ENCODE data around the gene BLVRA.

BLVRA gene

DNA sequence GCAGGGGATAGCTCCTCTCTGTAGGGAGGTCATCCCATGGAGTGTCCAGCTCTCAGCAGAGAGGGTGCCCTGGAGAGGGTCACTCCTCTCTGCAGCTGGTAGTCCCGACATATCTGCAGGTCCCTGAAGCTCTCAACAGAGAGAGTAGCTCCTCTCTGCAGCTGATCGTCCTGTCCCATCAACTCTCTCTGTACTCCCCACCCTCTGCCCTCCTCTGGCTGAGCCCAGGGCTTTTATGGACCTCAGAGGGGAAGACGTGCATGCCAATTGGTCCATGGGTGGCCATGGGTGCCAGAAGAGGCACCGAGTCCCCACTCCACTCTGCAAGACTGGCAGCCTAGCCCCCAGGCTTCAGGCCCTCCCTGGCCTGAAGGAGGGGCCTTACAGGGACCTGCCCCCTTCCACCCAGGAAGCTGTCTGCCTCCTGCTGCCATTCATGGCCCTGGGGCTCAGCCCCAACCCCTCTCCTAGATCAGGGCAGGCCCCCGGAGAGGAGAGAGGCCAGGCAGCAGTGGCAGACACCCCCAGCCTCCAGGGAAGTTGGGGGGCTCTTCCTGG, 9.0 kb upstream of the BLVRA start:
- TF ChIP-seq, protein P1, sequence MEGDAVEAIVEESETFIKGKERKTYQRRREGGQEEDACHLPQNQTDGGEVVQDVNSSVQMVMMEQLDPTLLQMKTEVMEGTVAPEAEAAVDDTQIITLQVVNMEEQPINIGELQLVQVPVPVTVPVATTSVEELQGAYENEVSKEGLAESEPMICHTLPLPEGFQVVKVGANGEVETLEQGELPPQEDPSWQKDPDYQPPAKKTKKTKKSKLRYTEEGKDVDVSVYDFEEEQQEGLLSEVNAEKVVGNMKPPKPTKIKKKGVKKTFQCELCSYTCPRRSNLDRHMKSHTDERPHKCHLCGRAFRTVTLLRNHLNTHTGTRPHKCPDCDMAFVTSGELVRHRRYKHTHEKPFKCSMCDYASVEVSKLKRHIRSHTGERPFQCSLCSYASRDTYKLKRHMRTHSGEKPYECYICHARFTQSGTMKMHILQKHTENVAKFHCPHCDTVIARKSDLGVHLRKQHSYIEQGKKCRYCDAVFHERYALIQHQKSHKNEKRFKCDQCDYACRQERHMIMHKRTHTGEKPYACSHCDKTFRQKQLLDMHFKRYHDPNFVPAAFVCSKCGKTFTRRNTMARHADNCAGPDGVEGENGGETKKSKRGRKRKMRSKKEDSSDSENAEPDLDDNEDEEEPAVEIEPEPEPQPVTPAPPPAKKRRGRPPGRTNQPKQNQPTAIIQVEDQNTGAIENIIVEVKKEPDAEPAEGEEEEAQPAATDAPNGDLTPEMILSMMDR (IDR thresholded peaks at IDR 0.05): no peak
- Histone ChIP-seq H3K27me3 (ENCODE audit: control insufficient read depth, insufficient read depth, low read length) (no peaks in the 10 kb centered on the region), H3K4me3 (ENCODE audit: low read depth, low read length) (no peak overlapping the region), H3K79me2 (no peaks in the 10 kb centered on the region), H2AFZ (no peak overlapping the region), H3K4me2 (ENCODE audit: low read length) (no peak overlapping the region), H3K27ac (no peak overlapping the region), H3K36me3 (ENCODE audit: control insufficient read depth, insufficient read depth, low read length) (no peaks in the 10 kb centered on the region), H3K4me1 (no peaks in the 10 kb centered on the region), H3K9ac (no peak overlapping the region), H3K9me3 (ENCODE audit: control insufficient read depth, low read length) (no peaks in the 10 kb centered on the region)

DNA sequence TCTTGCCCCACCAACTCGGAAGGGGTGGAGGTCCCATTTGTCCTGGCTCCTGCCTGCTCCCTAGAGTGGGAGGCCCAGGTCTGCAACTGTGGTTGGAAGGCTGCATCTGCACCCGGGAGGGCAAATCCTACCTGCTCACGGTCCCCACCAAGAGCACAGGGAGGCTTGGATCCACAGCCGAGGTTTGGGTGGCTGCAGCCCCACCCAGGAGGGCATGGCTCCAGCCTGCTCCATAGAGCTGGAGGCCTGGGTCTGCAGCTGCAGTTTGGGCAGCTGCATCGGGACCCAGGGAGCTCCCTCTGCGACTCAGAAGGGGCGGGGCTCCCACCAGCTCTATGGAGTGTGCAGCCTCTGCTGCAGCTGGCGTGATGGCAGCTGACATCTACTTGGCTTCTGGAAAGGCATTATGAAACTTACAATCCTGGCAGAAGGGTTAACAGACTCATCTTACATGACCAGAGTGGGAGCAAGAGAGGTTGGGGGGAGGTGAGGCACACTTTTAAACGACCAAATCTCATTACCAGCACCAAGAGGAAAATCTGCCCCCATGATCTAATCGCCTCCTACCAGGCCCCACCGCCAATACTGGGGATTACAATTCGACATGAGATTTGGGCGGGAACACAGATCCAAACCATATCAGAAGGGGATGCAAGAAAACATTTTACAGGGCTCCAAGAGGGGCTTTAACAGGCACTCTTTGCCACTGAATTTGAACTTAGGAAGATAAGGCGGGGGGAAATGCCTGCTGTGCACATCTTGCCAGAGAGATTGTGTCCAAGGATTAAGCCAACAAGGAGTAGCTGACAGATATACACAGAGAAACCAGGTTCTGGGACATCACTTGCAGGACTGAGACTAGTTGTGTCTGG, 8.2 kb upstream of the BLVRA start:
- no peaks in the 10 kb centered on the region for H3K36me3 ChIP-seq (ENCODE audit: control insufficient read depth, insufficient read depth, low read length)
- no peak overlapping the region for H2AFZ ChIP-seq
- no peaks in the 10 kb centered on the region for H3K79me2 ChIP-seq
- H3K4me1 ChIP-seq: no peaks in the 10 kb centered on the region
- TF ChIP-seq, protein P1 (IDR thresholded peaks at IDR 0.05): no peak
- H3K4me2 ChIP-seq (ENCODE audit: low read length): no peak overlapping the region
- no peak overlapping the region for H3K9ac ChIP-seq
- H3K4me3 ChIP-seq (ENCODE audit: low read depth, low read length): no peak overlapping the region
- H3K27me3 ChIP-seq (ENCODE audit: control insufficient read depth, insufficient read depth, low read length): no peaks in the 10 kb centered on the region
- no peak overlapping the region for H3K27ac ChIP-seq
- no peaks in the 10 kb centered on the region for H3K9me3 ChIP-seq (ENCODE audit: control insufficient read depth, low read length)

DNA sequence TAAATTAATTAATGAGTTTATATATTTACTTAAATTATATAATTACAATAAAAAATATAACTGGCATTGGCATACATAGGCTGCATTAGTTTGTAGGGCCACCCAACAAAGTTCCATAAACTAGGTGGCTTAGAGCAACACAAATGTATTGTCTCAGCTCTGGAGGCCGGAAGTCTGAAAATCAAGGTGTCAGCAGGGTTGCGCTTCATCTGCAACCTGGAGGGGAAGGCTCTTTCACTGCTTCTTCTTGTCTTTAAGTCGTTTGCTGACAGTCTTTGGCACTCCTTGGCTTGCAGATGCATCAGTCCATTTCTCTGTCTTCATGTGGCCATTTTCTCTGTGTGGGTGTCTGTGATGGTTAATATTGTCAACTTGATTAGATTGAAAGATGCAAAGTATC, 6.1 kb upstream of the BLVRA start:
- TF ChIP-seq, protein P1 (IDR thresholded peaks at IDR 0.05): no peak
- H3K27ac ChIP-seq: no peak overlapping the region
- no peaks in the 10 kb centered on the region for H3K79me2 ChIP-seq
- H3K4me3 ChIP-seq (ENCODE audit: low read depth, low read length): no peak overlapping the region
- H3K9me3 ChIP-seq (ENCODE audit: control insufficient read depth, low read length): no peaks in the 10 kb centered on the region
- no peak overlapping the region for H2AFZ ChIP-seq
- H3K9ac ChIP-seq: no peak overlapping the region
- peaks cover 2% of the 10 kb centered on the region for H3K4me1 ChIP-seq
- no peak overlapping the region for H3K4me2 ChIP-seq (ENCODE audit: low read length)
- H3K27me3 ChIP-seq (ENCODE audit: control insufficient read depth, insufficient read depth, low read length): no peaks in the 10 kb centered on the region
- H3K36me3 ChIP-seq (ENCODE audit: control insufficient read depth, insufficient read depth, low read length): no peaks in the 10 kb centered on the region

DNA sequence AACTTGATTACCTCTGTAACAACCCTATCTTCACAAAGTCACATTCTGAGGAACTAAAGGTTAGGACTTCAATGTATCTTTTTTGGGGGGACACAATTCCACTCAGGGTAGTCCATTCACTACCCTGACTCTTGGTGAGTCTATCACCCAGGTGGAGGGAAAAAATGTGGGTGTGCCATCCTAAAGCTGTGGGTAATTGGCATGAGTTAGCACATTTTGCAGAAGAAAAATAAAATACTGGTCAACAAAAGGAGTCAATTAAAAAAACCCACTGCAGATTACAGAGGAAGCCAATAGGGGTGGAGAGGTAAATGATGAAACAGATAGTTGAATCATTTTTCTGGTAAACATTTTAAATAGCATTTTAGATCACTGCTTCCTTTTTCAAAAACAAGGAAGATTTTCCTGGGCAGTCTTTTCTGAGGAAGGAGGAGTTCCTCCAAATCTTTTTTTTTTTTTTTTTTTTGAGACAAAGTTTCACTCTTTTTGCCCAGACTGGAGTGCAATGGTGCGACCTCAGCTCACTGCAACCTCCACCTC, 5.1 kb upstream of the BLVRA start:
- Histone ChIP-seq H2AFZ (no peak overlapping the region), H3K27me3 (ENCODE audit: control insufficient read depth, insufficient read depth, low read length) (no peaks in the 10 kb centered on the region), H3K4me3 (ENCODE audit: low read depth, low read length) (no peak overlapping the region), H3K9ac (no peak overlapping the region), H3K27ac (no peak overlapping the region), H3K4me2 (ENCODE audit: low read length) (no peak overlapping the region), H3K79me2 (no peaks in the 10 kb centered on the region), H3K9me3 (ENCODE audit: control insufficient read depth, low read length) (no peaks in the 10 kb centered on the region), H3K36me3 (ENCODE audit: control insufficient read depth, insufficient read depth, low read length) (no peaks in the 10 kb centered on the region), H3K4me1 (peaks cover 2% of the 10 kb centered on the region)
- TF ChIP-seq, protein P1 (IDR thresholded peaks at IDR 0.05): no peak
